Activated gamma-delta T cell treated with Interleukin-2 at 50 U/mL for 16 hours (primary cell): ENCODE data around the gene SLC30A2.

Experiments used
- DNase-seq: peaks from one replicate; pipeline ENCODE4 v3.0.0-alpha.2; 2020

The SLC30A2 gene

DNA sequence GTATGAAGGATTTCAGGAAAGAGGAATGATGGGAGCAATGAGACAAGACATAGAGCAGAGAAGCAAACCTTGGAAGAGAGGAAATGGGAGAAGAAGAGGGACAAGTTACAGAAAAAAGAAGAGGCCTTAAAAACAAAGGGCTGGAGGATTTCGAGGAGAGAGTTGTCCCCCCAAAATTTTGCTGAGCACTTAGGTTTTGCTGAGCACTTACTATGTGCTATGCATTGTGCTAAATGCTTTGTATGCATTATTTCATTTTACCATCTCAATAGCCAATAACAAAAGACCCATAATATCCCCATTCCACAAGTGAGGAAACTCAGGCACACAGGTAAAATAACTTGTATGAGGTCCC lies 24.0 kb upstream of the SLC30A2 start:
- DNase-seq, result no peak

DNA sequence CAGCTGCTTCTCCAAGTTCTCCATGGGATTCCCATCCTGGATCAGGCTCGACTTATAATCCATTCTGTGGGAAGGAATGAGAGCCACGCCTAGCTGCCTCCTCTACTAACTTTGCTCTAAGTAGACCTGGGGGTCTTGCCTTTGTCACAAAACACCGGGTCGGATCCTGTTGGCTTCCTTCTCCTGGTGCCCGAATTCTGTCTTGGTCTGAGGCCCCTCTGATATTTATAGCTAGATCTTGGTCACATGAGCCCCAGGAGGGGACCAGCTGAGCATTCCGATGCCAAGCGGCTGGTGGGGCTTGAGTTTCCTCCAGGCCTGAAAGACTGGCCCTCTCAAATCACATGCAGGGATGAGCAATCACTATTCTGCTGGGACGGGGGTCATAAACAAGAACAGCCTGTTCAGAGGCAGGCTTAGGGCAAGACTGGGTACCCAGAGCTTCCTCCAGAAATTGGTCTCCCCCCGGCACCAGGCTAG lies 21.6 kb upstream of the SLC30A2 start, which contains the start of gene TRIM63:
TRIM63 (minus strand) TSS at position 199 of the 480 bp plus-strand sequence; CDS start at position 63, 136 bp downstream.
- DNase-seq, result no peak

DNA sequence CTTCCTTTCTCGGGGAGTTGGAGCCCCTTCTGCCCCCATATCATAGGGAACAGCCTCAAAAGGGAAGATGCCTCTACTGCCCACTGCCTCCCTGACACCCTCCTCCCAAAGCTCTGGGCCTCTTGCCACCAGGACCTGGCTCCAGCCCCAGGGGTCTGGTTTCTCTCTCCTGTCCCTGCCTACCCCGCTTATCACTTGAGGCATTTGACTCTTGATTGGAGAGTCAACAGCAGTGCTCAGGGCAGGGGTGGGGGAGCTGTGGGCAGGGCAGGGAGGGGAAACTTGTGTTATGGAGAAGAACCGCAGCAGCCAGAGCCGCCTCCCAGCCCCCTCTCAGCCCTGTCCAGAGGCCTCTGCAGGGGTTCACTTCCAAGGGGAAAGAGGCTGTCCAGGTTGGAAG lies 20.9 kb upstream of the SLC30A2 start:
- no peak for DNase-seq

DNA sequence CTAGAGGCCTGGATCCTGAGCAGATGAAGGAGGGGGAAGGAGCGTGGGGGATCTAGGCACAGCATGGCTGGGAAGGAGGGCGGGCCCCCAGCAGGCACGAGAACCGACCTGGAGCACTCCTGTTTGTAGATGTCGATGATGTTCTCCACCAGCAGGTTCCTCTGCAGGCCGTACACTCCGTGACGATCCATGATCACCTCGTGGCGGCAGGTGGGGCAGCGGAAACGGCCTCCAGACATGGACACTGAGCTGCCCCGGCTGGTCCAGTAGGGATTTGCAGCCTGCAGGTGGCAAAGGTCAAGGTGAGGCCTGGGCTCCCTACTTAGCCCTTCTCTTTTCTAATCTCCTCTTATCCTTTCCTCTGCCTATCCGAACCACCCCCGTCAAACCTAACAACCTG lies 20.2 kb upstream of the SLC30A2 start:
- DNase-seq, result no peak

DNA sequence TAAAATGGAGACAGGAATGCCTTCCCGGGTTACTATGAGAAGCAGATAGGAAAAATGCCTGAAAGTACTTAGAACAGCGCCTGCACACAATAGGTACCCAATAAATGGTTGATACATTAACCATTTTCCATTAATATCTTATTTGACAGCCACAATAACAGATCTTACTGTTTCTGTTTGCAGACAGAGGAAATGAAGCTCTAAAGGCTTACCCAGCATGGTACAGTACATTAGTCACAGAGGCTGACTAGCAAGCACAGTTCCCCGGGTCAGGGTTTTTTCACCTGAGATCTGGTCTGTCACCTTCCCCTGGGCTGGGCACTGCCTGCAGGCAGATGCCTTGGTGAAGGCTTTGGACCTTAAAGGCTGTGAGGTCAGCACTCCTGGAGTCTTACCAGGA lies 18.6 kb upstream of the SLC30A2 start:
- DNase-seq, result no peak

DNA sequence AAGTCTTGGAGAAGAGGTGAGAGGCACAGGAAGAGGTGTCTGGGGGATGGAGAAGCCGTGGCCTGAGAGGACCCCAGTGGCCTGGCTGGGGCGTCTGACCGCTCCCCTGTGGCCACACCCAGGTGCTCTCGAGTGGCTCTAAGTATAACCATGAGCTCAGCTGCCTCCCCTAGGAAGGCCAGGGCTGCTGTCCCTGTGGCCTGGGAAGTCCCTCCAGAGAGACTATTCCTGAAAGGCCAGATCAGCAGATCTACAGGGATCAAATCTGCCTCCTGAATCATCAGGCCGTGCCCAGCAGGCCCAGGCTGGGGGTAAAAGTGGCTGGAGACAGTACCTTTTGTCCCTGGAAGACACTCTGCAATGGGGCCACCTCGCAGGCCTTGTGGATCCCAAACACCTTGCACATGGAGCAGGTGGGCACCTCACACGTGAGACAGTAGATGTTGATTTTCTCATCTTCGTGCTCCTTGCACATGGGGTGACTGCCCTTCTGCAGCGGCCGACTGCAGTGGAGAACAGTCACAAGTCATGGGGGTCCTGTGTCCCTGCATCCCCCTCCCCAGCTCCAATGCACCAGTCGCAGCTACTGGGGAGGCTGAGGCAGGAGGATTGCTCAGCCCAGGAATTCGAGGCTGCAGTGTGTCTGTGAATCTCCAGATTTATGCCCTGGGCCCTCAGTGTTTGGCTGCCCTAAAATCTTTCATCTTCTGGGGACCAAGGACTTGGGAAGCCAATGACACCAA lies 15.1 kb upstream of the SLC30A2 start:
- DNase-seq, result no peak

DNA sequence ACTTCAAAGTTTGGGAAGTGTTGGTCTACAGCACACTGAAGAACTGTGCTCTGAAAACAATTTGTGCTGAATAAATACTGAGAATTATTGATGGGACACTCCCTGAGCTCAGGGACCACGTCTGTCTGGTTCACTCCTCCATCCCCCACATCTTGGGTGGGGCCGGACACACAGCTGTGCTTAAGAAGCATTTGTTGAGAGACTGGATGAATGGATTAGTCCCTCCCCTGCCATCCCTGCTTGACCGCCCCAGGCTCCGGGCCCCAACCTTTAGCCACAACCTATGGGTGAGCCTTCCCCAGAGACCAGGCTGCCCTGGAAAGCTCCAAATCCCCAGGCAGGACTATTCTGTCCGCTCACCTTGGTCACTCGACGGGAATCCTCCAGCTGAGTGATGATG lies 14.0 kb upstream of the SLC30A2 start:
- no peak for DNase-seq

DNA sequence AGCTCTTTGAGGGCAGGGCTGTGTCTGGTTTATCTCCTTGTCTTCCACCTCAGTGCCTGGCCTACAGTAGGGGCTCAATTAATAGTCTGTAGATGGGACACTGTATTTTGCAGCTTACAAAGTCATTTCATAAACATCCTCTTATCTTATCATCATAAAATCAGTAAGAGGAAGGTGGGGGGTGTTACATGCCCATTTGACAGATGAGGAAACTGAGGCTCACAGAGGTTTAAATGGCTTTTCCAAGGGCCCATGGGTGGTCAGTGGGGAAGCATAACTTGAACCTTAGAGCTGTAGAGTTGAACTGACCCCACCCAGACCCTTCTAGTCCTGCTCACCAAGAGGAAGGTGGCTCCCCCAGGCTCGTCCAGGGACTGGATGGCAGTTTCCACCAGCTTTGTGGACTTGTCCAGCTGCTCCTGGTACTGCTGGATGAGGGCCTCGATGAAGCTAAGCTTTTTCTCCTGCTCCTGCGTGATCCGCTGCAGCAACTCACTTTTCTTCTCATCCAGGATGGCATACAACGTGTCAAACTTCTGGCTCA lies 12.2 kb upstream of the SLC30A2 start:
- DNase-seq, result no peak

DNA sequence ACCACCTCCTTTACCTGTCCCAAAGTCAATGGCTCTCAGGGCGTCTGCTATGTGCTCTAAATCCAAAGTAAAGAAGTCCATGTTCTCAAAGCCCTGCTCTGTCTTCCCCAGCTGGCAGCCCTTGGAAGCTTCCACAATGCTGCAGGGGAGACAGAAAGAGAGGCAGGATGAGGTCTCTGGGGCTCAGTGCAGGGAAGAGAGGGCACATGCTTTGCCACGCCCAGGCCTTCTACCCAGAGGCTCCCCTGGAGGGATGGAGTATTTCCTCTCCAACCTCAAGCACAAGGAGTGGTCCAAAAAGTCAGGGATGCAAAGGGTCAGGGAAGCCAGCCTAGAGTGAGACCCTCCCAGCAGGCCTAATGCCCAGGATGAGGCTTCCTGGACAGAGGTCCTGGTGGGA lies 11.3 kb upstream of the SLC30A2 start:
- DNase-seq, result no peak

DNA sequence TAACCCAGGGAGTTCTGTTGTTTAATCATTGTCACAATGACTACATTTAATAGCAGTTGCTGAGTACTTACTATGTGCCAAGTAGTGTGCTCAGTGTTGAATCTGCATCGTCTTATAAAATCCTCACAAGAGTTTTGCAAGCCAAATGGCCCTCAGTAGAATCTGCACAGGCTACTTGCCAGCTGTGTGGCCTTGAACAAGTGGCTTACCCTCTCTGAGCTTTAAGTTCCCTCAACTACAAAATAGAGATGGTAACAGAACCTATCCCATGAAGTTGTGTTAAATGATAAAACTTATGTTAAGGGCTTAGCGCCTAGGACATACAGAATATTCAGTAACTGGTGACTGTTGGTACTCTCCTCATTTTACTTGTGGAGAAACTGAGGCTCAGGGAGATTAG lies 9.1 kb upstream of the SLC30A2 start:
- no peak for DNase-seq

DNA sequence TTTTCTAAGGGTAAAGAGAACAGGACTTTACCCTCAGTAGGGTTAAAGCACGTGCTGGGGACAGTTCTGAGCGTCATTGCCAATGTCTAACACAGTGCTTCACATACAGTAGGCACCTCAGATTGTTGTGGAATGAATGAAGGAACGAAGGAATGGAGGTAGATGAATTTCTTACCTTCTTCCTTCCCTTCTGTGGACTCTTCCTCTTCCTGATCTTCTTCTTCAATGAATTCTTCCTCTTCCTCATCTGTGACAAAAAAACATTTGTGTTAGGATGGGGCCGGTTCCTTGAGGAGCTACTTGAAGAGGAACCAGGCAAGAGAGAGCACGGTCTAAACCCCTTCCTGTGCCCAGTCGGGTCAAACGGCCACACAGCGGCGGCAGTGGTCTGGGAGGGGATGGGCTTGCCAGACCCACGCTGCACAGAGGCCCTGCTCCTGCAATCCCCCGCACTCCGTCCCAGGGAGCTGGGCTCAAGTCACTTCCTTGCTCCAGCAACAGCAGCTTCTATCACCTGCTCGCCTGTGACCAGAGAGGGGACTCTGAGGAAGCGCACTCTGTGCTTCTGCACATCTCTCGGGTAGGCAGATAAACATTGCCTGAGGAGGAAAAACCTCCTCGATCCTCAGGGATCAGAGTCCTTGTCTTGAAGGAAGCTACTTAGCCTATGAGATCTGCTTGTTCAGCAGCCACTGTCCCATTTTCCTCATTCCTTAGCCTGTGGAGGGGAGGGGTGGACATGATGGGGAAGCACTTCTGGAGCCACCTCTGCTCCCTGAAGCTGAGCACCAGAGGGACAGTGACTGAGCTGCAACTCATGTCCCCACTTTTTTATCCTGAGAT lies 8.0 kb upstream of the SLC30A2 start:
- DNase-seq, result no peak

DNA sequence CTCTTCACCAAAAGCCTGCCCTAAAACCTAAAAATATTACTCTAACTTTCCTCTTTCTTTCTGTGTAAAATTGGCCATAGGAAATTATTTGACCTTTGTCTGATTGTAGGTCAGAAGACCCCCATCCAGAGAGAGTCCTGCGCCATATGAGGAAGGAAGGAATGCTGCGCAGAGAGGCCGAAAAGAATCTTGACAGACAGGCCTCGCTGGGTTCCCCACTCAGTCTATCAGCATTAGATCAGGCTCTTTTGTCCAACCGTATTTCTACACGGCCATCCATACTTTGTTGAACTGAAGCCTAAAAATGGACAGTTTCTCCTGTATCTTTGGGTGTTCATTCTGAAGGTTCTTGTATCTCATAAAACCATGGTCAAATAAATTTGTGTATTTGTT lies 4.3 kb upstream of the SLC30A2 start:
- DNase-seq, result no peak

DNA sequence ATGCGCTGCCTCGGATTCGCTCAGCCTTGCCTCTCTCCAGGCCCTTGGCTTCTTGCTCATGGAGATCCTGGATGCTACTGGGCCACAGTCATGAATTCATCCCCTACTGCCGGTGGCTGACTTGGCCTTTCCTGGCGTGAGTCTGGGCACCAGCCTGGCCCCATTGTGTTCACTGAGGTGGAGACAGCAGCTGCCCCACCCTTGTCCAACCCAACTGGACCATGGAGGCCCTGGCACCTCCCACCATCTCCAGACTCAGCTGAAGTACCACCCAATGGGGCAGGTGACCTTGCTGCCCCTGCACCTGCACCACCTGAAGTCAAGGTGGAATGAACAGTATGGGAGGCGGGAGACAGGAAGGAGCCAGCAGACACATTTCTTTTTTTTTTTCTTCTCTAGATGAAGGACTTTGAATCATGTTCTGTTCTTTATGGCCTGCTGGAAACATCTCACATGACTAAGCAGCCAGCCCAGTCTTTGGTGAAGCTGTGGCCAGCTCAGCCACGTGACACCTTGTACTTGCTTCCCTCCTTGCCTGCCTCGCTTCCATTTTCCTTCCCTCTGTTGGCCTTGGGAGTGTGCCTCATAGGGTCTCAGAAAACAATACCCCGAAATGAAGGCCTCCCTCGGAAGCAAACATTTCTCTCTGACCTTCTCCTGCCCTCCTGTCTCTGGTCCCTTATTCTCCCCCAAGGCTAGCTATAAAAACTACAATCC lies 3.8 kb upstream of the SLC30A2 start:
- no peak for DNase-seq

DNA sequence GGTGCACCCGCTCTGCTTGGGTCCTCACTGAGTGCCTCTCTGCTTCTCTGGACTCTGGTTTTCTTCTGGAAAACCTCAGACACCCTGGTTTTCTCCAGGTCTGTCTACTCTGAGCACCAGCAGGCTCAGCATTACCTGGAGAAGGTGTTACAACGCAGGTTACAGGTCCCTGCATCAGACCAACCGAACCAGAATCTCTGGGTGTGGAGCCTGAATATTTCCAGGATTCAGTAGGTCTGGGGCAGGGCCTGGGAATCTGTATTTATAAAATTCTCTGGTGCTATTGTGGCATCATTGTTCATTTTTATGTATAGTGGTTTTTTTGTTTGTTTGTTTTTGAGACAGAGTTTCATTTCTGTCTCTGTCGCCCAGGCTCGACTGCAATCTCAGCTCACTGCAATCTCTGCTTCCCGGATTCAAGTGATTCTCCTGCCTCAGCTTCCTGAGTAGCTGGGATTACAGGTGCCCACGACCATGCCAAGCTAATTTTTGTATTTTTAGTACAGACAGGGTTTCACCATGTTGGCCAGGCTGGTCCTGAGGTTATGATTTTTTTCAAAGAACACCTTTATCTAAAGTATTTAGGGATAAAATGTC lies 1.5 kb upstream of the SLC30A2 start:
- no peak for DNase-seq

DNA sequence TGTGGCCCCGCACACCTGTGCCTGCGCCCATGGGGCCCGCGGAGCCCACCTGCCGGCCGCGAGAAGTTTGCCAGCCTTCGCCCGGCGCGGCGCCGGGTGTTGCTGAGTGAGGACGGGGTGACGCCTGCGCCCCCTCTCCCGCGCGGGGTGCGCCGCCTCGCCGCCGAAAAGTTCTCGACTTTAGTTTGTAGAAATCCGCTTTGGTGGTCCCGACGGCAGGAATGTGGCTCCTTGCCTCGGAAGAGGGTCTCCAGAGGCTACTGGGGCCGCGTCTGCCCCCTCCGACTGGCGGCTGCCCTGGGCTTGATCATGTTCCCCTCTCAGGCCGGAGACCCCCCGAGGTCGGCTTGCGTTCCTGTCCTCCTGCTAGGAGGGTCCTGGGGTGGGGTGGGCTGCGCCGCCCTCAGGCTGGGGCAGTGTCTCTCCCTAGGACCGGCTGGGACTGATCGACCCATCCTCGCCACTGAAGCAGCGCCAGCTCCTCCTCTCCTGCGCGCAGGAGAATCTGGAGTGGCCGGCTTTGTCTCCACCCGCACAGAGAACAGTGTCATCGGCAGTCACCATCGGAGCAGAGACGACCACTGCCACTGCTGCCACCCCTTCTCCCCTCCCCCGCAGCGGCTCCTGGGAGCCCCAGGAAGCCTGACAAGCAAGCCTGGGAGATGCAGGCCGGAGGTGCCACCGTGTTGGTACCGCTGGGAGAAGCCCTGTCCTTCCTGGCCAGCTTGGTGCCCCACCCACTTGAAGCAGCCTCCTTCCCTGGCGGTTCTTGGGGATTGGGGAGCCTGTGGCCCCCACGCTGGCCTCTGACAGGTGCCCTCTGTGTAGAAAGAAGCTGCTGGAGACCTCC lies 553 bp upstream of the SLC30A2 start:
- no peak for DNase-seq

DNA sequence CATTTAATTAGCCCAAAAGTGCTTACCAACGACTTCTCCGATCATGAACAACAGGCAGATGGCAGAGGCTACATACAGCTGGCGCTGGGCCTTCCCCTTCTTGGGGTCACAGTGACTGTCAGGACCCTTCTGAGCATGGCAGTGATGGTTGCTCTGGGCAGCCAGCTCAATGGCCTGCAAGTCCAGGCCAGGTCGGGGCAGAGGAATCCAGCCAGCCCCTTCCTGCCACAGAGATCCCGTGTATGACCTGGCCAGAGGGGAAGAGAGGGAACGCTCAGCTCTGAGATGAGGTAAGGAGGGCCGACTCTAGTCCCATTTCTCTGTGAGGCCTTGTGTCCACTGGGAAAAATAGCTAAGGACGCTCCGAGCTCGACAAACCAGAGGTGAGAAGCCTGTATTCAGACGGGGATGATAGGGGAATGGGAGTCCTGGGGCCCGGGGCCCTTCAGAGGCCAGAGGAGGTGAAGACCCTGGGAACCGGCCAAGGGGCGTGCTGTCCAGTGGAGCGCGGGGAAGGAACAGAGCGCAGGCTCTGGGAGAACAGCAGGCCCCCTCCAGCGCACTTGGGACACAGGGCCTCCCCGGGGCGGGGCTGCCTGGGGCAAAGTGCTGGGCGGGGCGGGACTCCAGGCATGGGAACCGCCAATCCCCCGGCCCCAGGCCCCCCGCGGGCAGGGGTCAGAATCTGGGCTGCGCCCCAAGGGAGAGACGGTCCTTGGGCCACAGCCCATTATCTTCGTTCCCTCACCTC lies 772 bp downstream of the SLC30A2 start:
- no peak for DNase-seq

DNA sequence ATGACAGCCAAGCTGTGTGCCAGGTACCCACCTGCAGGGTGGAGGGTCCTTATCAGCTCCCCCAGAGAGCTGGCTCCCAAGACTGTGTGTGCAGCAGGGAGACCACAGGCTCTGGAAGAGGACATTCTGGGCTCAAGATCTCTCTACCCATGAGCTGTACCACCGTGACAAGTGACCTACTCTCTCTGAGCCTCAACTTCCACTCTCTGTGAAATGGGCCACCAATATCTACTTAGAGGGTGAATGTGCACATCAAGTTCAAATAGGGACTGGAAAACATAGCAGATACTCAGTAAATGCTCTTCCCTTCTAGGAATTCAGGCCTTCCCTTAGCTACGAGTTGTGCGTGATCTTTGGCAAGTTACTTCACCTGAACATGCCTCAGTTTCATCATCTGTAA lies 1.5 kb downstream of the SLC30A2 start:
- DNase-seq, result no peak

DNA sequence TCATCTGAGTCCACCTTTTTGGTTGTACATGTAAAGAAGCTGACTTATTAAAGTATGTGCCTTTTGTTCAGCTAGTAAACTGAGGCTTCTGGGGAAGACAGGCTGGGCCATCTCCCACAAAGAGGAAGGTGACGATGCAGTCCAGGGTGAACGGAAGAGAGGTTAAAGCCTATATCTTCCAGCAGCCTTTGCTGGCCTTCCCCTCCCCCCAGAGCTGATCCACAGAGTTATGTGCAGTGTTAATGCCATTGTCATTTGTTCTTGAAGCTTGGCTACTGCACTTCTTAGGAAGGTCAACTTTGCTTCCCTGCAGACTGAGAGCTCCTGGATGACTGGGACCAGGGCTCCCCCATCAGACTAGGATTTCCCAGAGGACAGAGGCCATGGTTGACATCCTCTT lies 2.2 kb downstream of the SLC30A2 start:
- no peak for DNase-seq

DNA sequence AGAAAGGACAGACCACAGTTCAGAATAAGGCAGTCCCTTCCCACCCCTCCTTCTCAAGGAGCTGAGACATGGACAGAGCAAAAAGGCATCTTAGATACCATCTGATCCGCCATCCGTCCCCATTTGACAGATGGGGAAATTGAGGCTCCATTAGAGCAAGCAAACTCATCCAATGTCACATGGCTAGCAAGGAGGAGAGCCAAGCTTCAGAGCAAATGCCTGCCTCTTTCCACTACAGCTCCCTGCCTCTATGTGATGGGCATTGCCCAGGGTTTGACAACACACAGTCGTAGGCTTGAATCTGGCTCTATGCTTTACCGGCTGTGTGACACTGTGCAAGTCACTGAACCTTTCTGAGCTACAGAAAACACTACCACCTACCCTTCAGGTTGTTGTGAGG lies 3.9 kb downstream of the SLC30A2 start:
- no peak for DNase-seq

DNA sequence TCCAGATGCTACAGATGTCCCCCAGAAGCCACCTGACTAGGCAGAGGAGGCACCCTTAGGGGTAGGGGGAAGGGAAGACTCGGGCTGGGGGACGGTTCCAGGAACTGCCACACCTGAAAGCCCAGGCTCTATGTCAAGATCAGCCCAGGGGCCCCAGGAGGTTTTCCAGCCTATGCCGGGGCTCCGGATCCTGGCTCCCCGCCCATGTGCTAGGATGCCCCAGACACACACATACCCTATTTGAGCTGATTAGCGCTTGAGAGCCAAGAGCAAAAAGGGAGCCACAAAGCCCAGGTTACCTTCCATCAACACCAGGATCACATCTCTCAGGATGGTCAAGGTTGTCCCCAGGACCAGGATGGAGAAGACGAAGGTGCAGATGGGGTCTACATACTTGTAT lies 4.5 kb downstream of the SLC30A2 start:
- no peak for DNase-seq

DNA sequence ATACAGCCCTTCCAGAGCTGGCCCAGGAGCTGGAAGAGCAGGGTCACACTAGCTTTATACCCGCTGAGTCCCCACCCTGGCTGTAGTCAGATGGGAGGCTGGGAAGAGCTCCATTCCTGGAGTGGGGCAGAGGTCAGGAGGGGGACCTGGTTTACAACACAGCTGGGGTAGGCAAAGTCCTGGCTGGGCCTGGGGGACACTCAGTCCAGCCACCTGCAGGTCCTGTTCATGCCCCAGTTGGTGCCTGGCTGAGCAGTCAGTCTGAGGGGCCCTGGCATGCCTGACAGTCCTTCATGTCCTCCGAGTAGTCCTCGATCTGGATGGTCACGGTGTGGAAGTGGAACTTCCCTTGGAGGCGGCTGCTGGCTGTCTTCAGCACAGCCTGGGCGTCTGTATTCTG lies 7.0 kb downstream of the SLC30A2 start:
- no peak for DNase-seq
